Measurements from ENCODE around the gene PXN. TPM values are rescaled to one million over a fixed set of nuclear protein-coding genes. Genes with fewer than 3 reads are reported as not detected.

PXN gene
- total and polyA plus RNA-seq, 8 donors = 20.9 to 59.0 (median 29.4) TPM

- no peak for FAIRE-seq
- intact Hi-C loops (cut with DNase I) = no loop called here
- no peaks in the 10 kb centered on the region for H3K27me3 ChIP-seq
- peaks cover 32 to 59% (median 35%) of the 10 kb centered on the region in 3 donors for H3K4me1 ChIP-seq
- H3K9me3 ChIP-seq = no peaks in the 10 kb centered on the region
- DNase-seq = no peak
- H3K27ac ChIP-seq = peak overlapping the region; percentile 32 to 83 (median 60)
- no peak for ATAC-seq
- whole genome bisulfite sequencing, 2 donors = 81 to 84% methylated on average over 18 of the region's 18 CpGs
- no peak overlapping the region for H3K4me3 ChIP-seq
- H3K36me3 ChIP-seq = no peaks in the 10 kb centered on the region
- no peak for TF ChIP-seq CTCF (IDR thresholded peaks at IDR 0.05)
Measured at GRCh38 chr12:120235369-120236323, 29.9 kb downstream of the PXN start.

GRCh38 chr12:120234643-120235368, 30.7 kb downstream of the PXN start:
- Histone ChIP-seq H3K4me1 (peaks cover 41 to 68% (median 44%) of the 10 kb centered on the region in 3 donors), H3K27ac (peak overlapping the region; percentile 32 to 83 (median 60)), H3K4me3 (no peak overlapping the region), H3K36me3 (no peaks in the 10 kb centered on the region), H3K27me3 (no peaks in the 10 kb centered on the region), H3K9me3 (no peaks in the 10 kb centered on the region)
- TF ChIP-seq CTCF (IDR thresholded peaks at IDR 0.05) = peak in 2 of 4 donors; percentile 10 to 26
- FAIRE-seq = no peak
- WGBS, 2 donors = 20 to 24% methylated on average over 13 of the region's 13 CpGs
- ATAC-seq = peak; percentile 79 to 87 (median 82)
- DNase-seq = peak; percentile 70 to 89 (median 86)
- intact Hi-C loops (cut with DNase I) = no loop called here

DNA sequence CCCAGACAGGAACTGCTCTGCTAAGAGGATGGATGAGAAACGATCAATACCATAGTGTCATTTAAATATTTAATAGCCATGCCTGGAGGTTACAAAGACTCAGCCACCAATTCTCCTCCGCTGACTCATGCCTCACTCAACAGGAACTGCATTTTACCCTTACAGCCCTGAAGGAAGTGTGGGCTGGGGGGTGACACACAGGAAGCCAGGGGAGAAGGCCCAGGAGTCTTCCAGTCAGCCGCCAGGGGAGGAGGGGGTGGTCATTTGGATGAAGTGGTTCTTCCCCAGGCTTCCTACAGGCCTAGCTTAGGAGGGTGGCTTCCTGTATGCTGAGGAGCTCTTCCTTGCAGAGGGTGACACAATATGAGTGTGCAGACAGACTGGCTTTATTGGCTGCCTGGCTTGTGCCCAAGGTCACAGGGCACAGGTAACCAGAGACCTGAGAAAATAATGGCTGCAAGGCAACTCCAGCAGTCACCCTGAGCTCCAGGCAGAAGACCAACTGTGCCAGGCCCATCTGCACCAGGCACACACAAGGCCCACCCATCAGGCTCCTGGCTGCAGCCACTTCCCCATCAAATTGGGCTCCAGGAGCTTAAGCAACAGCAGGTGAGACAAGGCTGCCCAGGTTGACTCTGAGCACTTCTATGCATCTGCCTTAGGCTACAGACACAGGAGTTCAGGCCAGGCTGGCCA, 34.1 kb downstream of the PXN start:
- DNase-seq (peak; percentile 65 to 81 (median 81)), FAIRE-seq (no peak), ATAC-seq (peak; percentile 41 to 57 (median 54))
- TF ChIP-seq CTCF (IDR thresholded peaks at IDR 0.05) = no peak
- H3K9me3 ChIP-seq = no peaks in the 10 kb centered on the region
- no peaks in the 10 kb centered on the region for H3K27me3 ChIP-seq
- H3K36me3 ChIP-seq = no peaks in the 10 kb centered on the region
- H3K4me3 ChIP-seq = no peak overlapping the region
- H3K4me1 ChIP-seq = peaks cover 54 to 87% (median 63%) of the 10 kb centered on the region in 3 donors
- WGBS, 2 donors = 31 to 35% methylated on average over 3 of the region's 3 CpGs
- intact Hi-C loops (cut with DNase I) = no loop called here
- peak overlapping the region; percentile 31 to 90 (median 74) for H3K27ac ChIP-seq

- Histone ChIP-seq H3K4me1 (peaks cover 53 to 83% (median 58%) of the 10 kb centered on the region in 3 donors), H3K27ac (peak overlapping the region; percentile 31 to 90 (median 74)), H3K27me3 (no peaks in the 10 kb centered on the region), H3K9me3 (no peaks in the 10 kb centered on the region), H3K36me3 (no peaks in the 10 kb centered on the region), H3K4me3 (no peak overlapping the region)
- DNase-seq (no peak), ATAC-seq (no peak), FAIRE-seq (no peak)
- 54 to 63% methylated on average over 6 of the region's 6 CpGs for WGBS, 2 donors
- TF ChIP-seq CTCF (IDR thresholded peaks at IDR 0.05) = no peak
- intact Hi-C loops (cut with DNase I) = no loop called here
Measured at GRCh38 chr12:120230974-120231315, 34.6 kb downstream of the PXN start.
